ENCODE data around the gene PSEN1. TPM values are rescaled to one million over a fixed set of nuclear protein-coding genes. Genes with fewer than 3 reads are reported as not detected.

The PSEN1 gene
- polyA plus RNA-seq, 2 of the 4 experiments (the other 2 are of a cell fraction): 21.6 to 38.1 TPM

DNA sequence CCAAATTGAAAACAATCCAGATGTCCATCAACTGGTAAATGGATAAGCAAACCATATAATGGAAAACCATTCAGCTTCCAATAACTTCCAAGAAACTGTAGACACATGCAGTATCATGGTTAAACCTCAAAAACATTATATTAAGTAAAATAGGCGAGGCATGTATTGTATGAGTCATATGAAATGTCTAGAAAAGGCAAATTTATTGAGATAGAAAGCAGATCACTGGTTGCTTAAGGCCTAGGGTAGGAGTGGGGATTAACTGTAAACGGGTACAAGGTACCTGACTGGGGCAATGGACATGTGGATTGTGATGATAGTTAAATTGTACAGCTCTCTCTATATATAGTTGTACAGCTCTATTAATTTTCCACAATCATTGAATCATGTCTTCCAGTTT lies 79.7 kb downstream of the PSEN1 start (continued):
- no peak for TF ChIP-seq MAX (IDR thresholded peaks at IDR 0.05)
- no peak for TF ChIP-seq JUN (IDR thresholded peaks at IDR 0.05)
- TF ChIP-seq KDM5A (IDR thresholded peaks at IDR 0.05): no peak
- TF ChIP-seq EHMT2 (IDR thresholded peaks at IDR 0.05; ENCODE audit: low read depth): no peak
- TF ChIP-seq SREBF2 (IDR thresholded peaks at IDR 0.05): no peak
- no peak for TF ChIP-seq ZC3H11A (IDR thresholded peaks at IDR 0.05)

GRCh38 chr14:73217411-73217810 lies 81.1 kb downstream of the PSEN1 start:
- ChIA-PET CTCF (interaction anchor here (0.8 to 1.7 kb wide), 4 partner anchors 11 to 254 kb away, joined by 3 to 5 read pairs (median 4); no protein-coding TSS in a partner anchor), POLR2A (no interaction called here)
- WGBS (ENCODE audit: missing lambda C conversion rate): 100% methylated on average over 1 of the region's 1 CpG
- TF ChIP-seq FOSL2 (IDR thresholded peaks at IDR 0.05) (no peak), FOSL2 (CRISPR knock-in tag; IDR thresholded peaks at IDR 0.05) (no peak), NPAS2 (CRISPR knock-in tag; IDR thresholded peaks at IDR 0.05; ENCODE audit: borderline replicate concordance) (no peak), FOSB (CRISPR knock-in tag; IDR thresholded peaks at IDR 0.05) (no peak), JUN (IDR thresholded peaks at IDR 0.05) (no peak), PHF8 (IDR thresholded peaks at IDR 0.05; ENCODE audit: borderline replicate concordance, low read depth) (no peak), EHMT2 (IDR thresholded peaks at IDR 0.05; ENCODE audit: low read depth) (no peak), FOXS1 (CRISPR knock-in tag; IDR thresholded peaks at IDR 0.05) (no peak), CBX8 (IDR thresholded peaks at IDR 0.05) (no peak), EHF (CRISPR knock-in tag; IDR thresholded peaks at IDR 0.05) (no peak), RARB (CRISPR knock-in tag; IDR thresholded peaks at IDR 0.05) (no peak), NFE2L2 (conservative IDR thresholded peaks at IDR 0.05; ENCODE audit: low read length) (no peak), HOXB5 (CRISPR knock-in tag; IDR thresholded peaks at IDR 0.05) (no peak), HDAC2 (IDR thresholded peaks at IDR 0.05) (no peak), JUNB (IDR thresholded peaks at IDR 0.05) (no peak), PBX3 (IDR thresholded peaks at IDR 0.05) (no peak), KDM1A (IDR thresholded peaks at IDR 0.05; ENCODE audit: low read depth) (no peak), POLR2AphosphoS2 (conservative IDR thresholded peaks at IDR 0.05; ENCODE audit: low read length) (no peak), CBX2 (IDR thresholded peaks at IDR 0.05; ENCODE audit: borderline replicate concordance, low read depth) (no peak)
- TF ChIP-seq, protein P1, sequence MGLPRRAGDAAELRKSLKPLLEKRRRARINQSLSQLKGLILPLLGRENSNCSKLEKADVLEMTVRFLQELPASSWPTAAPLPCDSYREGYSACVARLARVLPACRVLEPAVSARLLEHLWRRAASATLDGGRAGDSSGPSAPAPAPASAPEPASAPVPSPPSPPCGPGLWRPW (IDR thresholded peaks at IDR 0.05): no peak
- TF ChIP-seq, protein P2, sequence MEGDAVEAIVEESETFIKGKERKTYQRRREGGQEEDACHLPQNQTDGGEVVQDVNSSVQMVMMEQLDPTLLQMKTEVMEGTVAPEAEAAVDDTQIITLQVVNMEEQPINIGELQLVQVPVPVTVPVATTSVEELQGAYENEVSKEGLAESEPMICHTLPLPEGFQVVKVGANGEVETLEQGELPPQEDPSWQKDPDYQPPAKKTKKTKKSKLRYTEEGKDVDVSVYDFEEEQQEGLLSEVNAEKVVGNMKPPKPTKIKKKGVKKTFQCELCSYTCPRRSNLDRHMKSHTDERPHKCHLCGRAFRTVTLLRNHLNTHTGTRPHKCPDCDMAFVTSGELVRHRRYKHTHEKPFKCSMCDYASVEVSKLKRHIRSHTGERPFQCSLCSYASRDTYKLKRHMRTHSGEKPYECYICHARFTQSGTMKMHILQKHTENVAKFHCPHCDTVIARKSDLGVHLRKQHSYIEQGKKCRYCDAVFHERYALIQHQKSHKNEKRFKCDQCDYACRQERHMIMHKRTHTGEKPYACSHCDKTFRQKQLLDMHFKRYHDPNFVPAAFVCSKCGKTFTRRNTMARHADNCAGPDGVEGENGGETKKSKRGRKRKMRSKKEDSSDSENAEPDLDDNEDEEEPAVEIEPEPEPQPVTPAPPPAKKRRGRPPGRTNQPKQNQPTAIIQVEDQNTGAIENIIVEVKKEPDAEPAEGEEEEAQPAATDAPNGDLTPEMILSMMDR (IDR thresholded peaks at IDR 0.05): no peak
- DNase-seq (ENCODE audit: low read depth in 1 of 2, low spot score in 1 of 2) (no peak), ATAC-seq (no peak), FAIRE-seq (no peak)
- no peak overlapping the region for H3K4me3 ChIP-seq
- no peak overlapping the region for H3K27ac ChIP-seq
- H3K4me1 ChIP-seq: peaks cover 4% of the 10 kb centered on the region; the same call in 2 of the 3 replicates
- no peaks in the 10 kb centered on the region for H3K9me3 ChIP-seq
- no peak overlapping the region for H3K4me2 ChIP-seq

- WGBS (ENCODE audit: missing lambda C conversion rate): 73% methylated on average over 4 of the region's 4 CpGs
- TF ChIP-seq ESRRA (IDR thresholded peaks at IDR 0.05; ENCODE audit: borderline replicate concordance, low read length): no peak
- no peak for TF ChIP-seq ELK1 (IDR thresholded peaks at IDR 0.05; ENCODE audit: low read depth, low read length)
- TF ChIP-seq HOXB5 (CRISPR knock-in tag; IDR thresholded peaks at IDR 0.05): no peak
- TF ChIP-seq MAZ (IDR thresholded peaks at IDR 0.05; ENCODE audit: borderline replicate concordance, low read depth, low read length): no peak
- TF ChIP-seq HDAC2 (IDR thresholded peaks at IDR 0.05): no peak
- TF ChIP-seq MYC (IDR thresholded peaks at IDR 0.05; ENCODE audit: borderline replicate concordance, low read length): no peak
- no peak for TF ChIP-seq FOSL2 (IDR thresholded peaks at IDR 0.05)
- no peak for TF ChIP-seq FOSL2 (CRISPR knock-in tag; IDR thresholded peaks at IDR 0.05)
- TF ChIP-seq ZFP36 (IDR thresholded peaks at IDR 0.05; ENCODE audit: borderline replicate concordance, partially characterized antibody): no peak
- no peak for TF ChIP-seq EP300 (IDR thresholded peaks at IDR 0.05)
- TF ChIP-seq RCOR1 (IDR thresholded peaks at IDR 0.05; ENCODE audit: low read depth, low read length): no peak
- TF ChIP-seq, protein P3, sequence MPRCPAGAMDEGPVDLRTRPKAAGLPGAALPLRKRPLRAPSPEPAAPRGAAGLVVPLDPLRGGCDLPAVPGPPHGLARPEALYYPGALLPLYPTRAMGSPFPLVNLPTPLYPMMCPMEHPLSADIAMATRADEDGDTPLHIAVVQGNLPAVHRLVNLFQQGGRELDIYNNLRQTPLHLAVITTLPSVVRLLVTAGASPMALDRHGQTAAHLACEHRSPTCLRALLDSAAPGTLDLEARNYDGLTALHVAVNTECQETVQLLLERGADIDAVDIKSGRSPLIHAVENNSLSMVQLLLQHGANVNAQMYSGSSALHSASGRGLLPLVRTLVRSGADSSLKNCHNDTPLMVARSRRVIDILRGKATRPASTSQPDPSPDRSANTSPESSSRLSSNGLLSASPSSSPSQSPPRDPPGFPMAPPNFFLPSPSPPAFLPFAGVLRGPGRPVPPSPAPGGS (IDR thresholded peaks at IDR 0.05): no peak
Measured at GRCh38 chr14:73220061-73220460, 83.8 kb downstream of the PSEN1 start.

More at GRCh38 chr14:73220061-73220460, 83.8 kb downstream of the PSEN1 start:
- CTCF ChIA-PET: interaction anchor here (1.1 to 1.5 kb wide), 2 partner anchors 63 to 288 kb away, joined by 3 to 5 read pairs; no protein-coding TSS in a partner anchor
- H3K4me1 ChIP-seq: peaks cover 4% of the 10 kb centered on the region; the same call in 2 of the 3 replicates
- ATAC-seq: no peak
- H3K4me3 ChIP-seq: no peak overlapping the region
- no peak for DNase-seq (ENCODE audit: low read depth in 1 of 2, low spot score in 1 of 2)
- no peak overlapping the region for H3K4me2 ChIP-seq
- H3K9me3 ChIP-seq: no peaks in the 10 kb centered on the region
- no peak for FAIRE-seq
- no peak overlapping the region for H3K27ac ChIP-seq
- POLR2A ChIA-PET: interaction anchor here (0.6 kb wide), 1 partner anchor 8 kb away, joined by 3 read pairs; no protein-coding TSS in a partner anchor
